Psoas muscle (tissue), 8 donors: ENCODE data around the gene NPY. TPM values are rescaled to one million over a fixed set of nuclear protein-coding genes. Genes with fewer than 3 reads are reported as not detected.

Experiments
- ATAC-seq, 4 donors: fragments of 200-7000 bp; cut with Tn5 transposase; one replicate each; pipeline ENCODE4 v1.9.1; 2020; ENCODE audit warnings: moderate library complexity in 3 of 4, mild to moderate bottlenecking in 2 of 4
- DNase-seq, 2 donors: peaks; one replicate each; pipeline ENCODE4 v3.0.0-alpha.2; 2020
- H3K27ac ChIP-seq: fragments of 200-600 bp; one replicate; pipeline ENCODE4 v1.8.0; 2022
- H3K27me3 ChIP-seq, 3 donors: fragments of 200-600 bp in 1 of 3; one replicate each; pipeline versions ENCODE4 v1.6.1 to v1.8.0; 2013 to 2022; ENCODE audit warnings: low read length in 2 of 3, mild to moderate bottlenecking in 2 of 3, moderate library complexity in 1 of 3; ENCODE audit not compliant: insufficient read depth in 3 of 3
- H3K36me3 ChIP-seq, 2 donors: fragments of 200-600 bp in 1 of 2; one replicate each; pipeline versions ENCODE4 v1.6.1 to v1.8.0; 2013 to 2022; ENCODE audit warnings: low read depth in 1 of 2, mild to moderate bottlenecking in 1 of 2, moderate library complexity in 1 of 2; ENCODE audit not compliant: insufficient read depth in 1 of 2
- H3K4me1 ChIP-seq: fragments of 200-600 bp; one replicate; pipeline ENCODE4 v1.8.0; 2022
- H3K4me3 ChIP-seq: fragments of 200-600 bp; one replicate; pipeline ENCODE4 v1.8.0; 2022; ENCODE audit warnings: mild to moderate bottlenecking
- H3K9me3 ChIP-seq: fragments of 200-600 bp; one replicate; pipeline ENCODE4 v1.8.0; 2022
- WGBS, 3 donors: extraction: QIAGEN DNeasy Blood & Tissue Kit; methylation state at CpG; one replicate each; pipeline versions ENCODE4 v1.1.6 to v1.1.7; 2013; 5-methylcytosine and 5-hydroxymethylcytosine counted together
- intact Hi-C, 2 donors: fragments of 100-400 bp; cut with DNase I; formaldehyde crosslinking; loops; one replicate each; pipeline versions ENCODE4 v1.11.0 to v1.14.2; 2022
- polyA plus RNA-seq, 3 donors: library from polyadenylated mRNA; stranded (reverse); fragments of 200-250 nt; gene quantifications; one replicate each; pipeline ENCODE4 v1.2.3, GENCODE V29; 2013
- total RNA-seq, 4 donors: library from RNA; stranded (reverse); fragmentation: NEBNext Ultra II Directional in 2 of 4; extraction: Animal tissue kit (Norgen Biotek cat#: 25700) in 2 of 4; gene quantifications; one replicate each; pipeline versions ENCODE4 v1.2.1 to v1.2.4, GENCODE V29; 2021 to 2023
- TF ChIP-seq, protein P1 (sequence below): fragments of 200-600 bp; IDR thresholded peaks from one replicate; pipeline ENCODE4 v1.8.0; 2022; ENCODE audit warnings: antibody characterized with exemption
- donor health status: healthy with polysubstance abuse.
- donor health status: DM: no; HTN: no; CAD: no; lungs with moderate emphysema.
- donor health status: Bipolar disorder and iron deficiency.
- donor health status: healthy.
- donor health status: DM: yes; HTN: yes; CAD: no.
- donor health status: DM: no; HTN: no; CAD: no.
- donor health status: DM: no; HTN: no; CAD: no.
- donor health status: DM: yes; HTN: yes; CAD: no.

Gene NPY
- total and polyA plus RNA-seq, 7 donors: 0.34 to 3.4 (median 0.69) TPM; not detected in 4

DNA sequence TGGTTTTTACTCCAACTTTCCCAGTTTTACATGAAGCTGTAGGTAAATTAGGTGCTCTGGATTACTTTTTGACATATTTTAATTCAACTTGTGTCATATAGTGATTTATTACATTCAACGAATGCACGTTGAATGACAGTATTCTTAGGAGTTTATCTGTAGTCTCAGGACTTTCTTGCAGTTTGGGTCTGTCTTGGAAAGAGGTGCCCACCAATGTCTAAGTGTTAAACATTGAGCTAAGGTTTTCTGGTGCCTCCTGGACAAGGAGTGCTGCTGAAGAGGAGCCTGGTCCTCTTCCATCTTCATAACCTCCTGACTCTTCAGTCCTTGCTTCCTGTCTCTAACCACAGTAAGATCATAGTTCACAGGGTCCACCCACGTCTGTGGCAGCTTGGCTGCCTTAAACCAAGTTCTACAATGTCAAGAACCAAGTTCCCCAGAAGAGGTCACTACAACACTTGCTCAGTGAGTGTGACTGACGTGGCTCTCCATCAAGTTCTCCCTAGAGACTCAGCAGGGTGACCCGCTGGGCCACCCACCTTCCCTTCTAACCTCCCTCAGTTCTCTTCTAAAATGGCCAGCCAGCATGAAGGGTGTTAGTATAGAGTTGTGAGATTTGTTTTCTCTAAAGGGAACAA lies 6.1 kb downstream of the NPY start:
- Histone ChIP-seq H3K27ac (no peak overlapping the region), H3K36me3 (no peaks in the 10 kb centered on the region), H3K4me3 (no peak overlapping the region), H3K27me3 (peaks cover 0 to 12% (median 0%) of the 10 kb centered on the region in 3 donors), H3K4me1 (no peaks in the 10 kb centered on the region), H3K9me3 (no peaks in the 10 kb centered on the region)
- DNase-seq: no peak
- TF ChIP-seq, protein P1, sequence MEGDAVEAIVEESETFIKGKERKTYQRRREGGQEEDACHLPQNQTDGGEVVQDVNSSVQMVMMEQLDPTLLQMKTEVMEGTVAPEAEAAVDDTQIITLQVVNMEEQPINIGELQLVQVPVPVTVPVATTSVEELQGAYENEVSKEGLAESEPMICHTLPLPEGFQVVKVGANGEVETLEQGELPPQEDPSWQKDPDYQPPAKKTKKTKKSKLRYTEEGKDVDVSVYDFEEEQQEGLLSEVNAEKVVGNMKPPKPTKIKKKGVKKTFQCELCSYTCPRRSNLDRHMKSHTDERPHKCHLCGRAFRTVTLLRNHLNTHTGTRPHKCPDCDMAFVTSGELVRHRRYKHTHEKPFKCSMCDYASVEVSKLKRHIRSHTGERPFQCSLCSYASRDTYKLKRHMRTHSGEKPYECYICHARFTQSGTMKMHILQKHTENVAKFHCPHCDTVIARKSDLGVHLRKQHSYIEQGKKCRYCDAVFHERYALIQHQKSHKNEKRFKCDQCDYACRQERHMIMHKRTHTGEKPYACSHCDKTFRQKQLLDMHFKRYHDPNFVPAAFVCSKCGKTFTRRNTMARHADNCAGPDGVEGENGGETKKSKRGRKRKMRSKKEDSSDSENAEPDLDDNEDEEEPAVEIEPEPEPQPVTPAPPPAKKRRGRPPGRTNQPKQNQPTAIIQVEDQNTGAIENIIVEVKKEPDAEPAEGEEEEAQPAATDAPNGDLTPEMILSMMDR: peak; percentile 60
- ATAC-seq: peak; percentile 64 to 80 (median 78)
- intact Hi-C loops: loop anchor here (5.0 to 10.0 kb wide), 3 partner anchors 375 to 427 kb away; no protein-coding TSS in a partner anchor
- 21 to 38% (median 28%) methylated on average over 5 of the region's 5 CpGs for WGBS, 3 donors

DNA sequence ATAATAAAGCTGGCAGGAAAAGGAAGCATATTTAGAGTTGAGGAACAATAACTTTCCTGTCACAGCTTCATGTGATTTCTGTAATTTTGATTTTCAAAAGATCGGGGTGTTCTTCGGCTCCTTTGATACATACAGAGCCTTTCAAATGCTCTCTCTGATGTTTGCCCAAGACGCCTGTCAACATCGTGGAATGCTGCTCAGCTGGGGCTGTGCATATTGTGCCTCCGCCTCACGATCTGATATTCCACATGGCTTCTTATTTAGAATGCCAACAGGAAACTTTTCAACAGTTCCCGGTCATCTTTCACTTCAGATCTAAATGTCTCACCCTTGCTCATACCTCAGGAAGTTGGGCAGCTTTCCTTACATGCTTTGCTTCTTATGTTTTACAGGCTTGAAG lies 7.3 kb downstream of the NPY start:
- Histone ChIP-seq H3K4me1 (no peaks in the 10 kb centered on the region), H3K36me3 (no peaks in the 10 kb centered on the region), H3K27ac (no peak overlapping the region), H3K4me3 (no peak overlapping the region), H3K27me3 (peaks cover 0 to under 1% (median 0%) of the 10 kb centered on the region in 3 donors), H3K9me3 (no peaks in the 10 kb centered on the region)
- DNase-seq (no peak), ATAC-seq (no peak)
- TF ChIP-seq, protein P1: no peak
- intact Hi-C loops: loop anchor here (5.0 to 10.0 kb wide), 3 partner anchors 374 to 426 kb away; no protein-coding TSS in a partner anchor
- 41 to 55% (median 49%) methylated on average over 7 of the region's 7 CpGs for WGBS, 3 donors

DNA sequence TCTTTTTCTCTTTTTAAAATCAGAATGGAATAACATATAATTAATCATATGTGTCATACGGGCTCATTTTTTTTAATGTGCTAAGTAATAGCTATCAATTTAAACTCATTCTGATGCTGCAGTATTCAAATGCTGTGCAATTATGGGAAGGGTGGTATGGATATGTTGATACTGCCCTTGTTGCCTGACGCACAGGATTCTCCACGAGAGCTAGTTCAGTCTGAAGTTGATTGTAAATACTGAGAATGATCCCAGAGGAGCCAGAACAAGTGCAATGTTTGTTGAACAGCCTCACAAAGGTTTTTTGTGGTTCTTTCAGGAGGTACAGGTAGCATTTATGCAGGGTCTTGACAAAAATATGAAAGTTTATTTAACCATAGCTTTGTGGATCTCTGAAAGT lies 13.4 kb downstream of the NPY start:
- no peak overlapping the region for H3K4me3 ChIP-seq
- intact Hi-C loops: loop anchor here in 1 of 2 donors (10.0 kb wide), 1 partner anchor 367 kb away; no protein-coding TSS in a partner anchor
- H3K9me3 ChIP-seq: no peaks in the 10 kb centered on the region
- DNase-seq: no peak
- H3K4me1 ChIP-seq: no peaks in the 10 kb centered on the region
- WGBS, 3 donors: 63 to 73% (median 72%) methylated on average over 3 of the region's 3 CpGs
- no peak for ATAC-seq
- TF ChIP-seq, protein P1: no peak
- no peaks in the 10 kb centered on the region for H3K36me3 ChIP-seq
- H3K27me3 ChIP-seq: no peaks in the 10 kb centered on the region
- no peak overlapping the region for H3K27ac ChIP-seq

DNA sequence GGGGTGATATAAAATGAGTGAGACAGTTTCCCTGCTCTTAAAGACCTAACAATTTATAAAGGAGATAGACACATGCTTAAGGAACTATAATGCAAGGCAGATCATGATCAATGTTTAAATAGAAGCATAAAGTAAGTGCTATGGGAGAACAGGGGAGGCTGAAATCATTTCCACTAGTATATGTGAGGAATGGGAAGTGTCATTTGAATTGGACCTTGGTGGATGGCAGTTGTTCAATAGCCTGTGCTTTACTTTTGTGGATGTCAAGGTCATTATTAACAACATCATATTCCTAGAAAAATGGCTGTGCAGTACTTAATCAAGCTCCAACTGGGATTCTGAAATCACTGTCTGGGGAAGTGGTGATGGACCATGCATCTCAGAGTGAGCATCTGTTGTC lies 14.7 kb downstream of the NPY start:
- DNase-seq (no peak), ATAC-seq (no peak)
- TF ChIP-seq, protein P1: no peak
- intact Hi-C loops: loop anchor here in 1 of 2 donors (10.0 kb wide), 1 partner anchor 366 kb away; no protein-coding TSS in a partner anchor
- no peak overlapping the region for H3K4me3 ChIP-seq
- no peaks in the 10 kb centered on the region for H3K4me1 ChIP-seq
- H3K36me3 ChIP-seq: no peaks in the 10 kb centered on the region
- H3K27me3 ChIP-seq: no peaks in the 10 kb centered on the region
- H3K27ac ChIP-seq: no peak overlapping the region
- H3K9me3 ChIP-seq: no peaks in the 10 kb centered on the region
